GM11168 (cell line): ENCODE data around the gene INHBA.

ENCODE experiments used
- in situ Hi-C: fragments of 300-500 bp; cut with MboI; formaldehyde crosslinking; loops from one replicate; pipeline ENCODE4 v1.12.0; 2022; ENCODE audit warnings: low sequenced_read_pairs; ENCODE audit not compliant: unreplicated experiment

The INHBA gene

DNA sequence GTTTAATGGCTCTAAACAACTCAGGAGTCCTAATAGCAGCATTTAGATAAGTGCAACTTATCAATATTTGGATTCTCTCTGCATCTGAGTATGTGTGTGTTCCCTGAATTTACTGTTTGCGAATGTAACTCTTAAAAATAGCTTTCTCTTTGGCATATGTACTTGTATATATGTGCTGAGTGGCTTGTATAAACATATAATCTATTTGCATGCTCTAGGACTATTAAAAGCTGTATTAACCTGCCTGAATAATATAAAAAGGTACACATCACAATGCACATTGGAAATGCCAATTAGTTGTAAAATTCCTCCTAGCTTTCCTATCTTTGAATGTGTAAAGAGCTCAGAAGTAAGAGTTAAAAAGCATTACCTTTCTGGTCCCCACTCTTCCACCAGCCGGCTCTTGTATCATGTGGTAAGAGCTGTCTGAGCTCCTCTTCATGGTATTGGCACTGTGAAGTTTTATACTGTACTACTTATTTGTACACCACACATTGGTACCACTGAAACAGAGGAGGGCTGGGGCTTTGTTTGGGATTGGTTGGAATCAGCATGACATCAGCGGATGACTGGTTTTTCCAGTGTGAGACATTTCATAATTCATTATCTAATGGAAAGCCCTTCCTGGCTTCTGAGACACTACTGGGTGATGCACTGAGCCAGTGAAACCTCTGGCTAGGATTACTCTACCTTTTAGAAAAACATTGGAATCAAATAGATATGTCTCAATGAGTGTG, at the start of gene INHBA:
Gene INHBA, minus strand, starts transcription at position 456 of the 737 bp plus-strand sequence. CDS start 2,716 bp downstream, outside the sequence.
- in situ Hi-C loops, result no loop called here

DNA sequence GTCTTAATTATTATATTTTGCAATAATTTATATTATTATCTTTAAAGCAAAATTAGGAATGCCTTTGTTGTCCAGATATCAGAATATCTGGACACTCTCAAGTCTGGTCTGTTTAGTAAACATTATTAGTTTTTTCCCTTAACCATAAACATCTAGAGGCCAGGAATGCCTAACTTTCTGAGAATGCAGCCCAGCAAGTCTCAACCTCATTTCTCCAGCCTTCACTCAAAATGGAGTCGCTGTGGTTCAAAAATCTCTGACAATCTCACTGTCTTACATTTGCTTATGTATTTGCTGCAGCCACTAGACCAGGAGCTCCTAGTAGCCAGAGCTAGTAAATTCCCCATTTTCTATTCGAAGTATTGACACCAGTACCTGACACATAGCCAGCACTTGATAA, 49.7 kb upstream of the INHBA start:
- in situ Hi-C loops, result no loop called here

DNA sequence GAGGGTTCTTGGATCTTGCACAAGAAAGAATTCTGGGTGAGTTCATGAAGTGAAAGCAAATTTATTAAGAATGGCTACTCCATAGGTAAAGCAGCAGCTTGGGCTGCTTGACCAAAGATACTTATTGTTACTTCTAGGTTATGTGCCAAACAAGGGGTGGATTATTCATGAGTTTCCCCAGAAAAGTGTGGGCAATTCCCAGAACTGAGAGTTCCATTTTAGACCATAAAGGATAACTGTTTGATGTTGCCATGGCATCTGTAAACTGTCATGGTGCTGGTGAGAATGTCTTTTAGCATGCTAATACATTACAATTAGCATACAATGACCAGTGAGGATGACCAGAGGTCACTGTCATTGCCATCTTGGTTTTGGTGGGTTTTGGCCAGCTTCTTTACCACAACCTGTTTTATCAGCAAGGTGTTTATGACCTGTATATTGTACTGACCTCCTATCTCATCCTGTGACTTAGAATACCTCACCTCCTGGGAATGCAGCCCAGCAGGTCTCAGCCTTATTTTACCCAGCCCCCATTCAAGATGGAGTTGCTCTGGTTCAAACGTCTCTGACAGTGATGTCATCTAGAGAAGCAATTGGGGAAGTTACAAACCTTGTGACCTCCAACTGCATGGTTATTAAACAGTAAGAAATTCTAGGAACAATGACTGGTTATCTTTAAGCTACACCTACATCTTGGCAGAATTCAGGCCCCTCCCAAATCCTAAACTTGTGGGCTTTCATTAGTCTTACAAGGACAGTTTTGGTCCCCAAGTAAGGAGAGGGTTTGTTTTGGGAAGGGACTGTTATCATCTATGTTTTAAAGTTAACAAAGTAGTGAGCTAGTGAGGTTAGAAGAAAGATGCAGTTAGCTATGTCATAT, 48.0 kb upstream of the INHBA start:
- in situ Hi-C loops, result no loop called here

DNA sequence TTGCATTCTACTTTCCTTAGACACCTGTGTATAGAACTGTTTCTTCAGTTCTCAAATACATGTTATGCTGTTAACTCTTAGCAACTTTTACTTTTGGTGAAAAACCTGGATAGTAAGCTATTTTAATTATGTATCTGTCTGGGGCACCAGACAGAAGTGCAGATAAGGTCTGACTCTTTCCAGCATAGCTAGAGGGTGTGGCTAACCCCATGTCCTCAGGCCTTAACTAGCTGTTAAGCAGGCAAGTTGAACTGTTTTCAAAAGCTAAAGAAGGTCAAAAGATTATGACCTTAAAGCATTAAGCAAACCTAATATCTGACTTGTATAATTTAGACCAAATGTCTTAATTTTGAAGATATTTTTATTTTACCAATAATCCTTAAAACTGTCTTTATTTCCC, 45.1 kb upstream of the INHBA start:
- in situ Hi-C loops, result no loop called here

DNA sequence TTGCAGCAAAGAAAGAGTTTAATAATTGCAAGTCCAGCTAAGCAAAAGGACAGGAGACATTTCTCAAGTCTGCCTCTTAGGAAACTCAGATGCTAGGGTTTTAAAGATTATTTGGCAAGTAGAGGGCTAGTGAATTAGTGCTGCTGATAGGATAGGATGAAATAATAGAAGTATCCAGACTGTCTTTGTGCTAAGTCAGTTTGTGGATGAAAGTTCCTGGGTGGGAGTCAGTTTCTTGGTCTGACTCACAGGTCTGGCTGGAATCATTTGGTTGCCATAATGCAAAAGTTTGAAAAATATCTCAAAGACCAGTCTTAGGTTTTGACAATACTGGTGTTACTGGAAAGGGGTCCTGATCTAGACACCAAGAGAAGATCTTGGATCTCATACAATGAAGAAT, 42.6 kb upstream of the INHBA start:
- in situ Hi-C loops, result no loop called here

DNA sequence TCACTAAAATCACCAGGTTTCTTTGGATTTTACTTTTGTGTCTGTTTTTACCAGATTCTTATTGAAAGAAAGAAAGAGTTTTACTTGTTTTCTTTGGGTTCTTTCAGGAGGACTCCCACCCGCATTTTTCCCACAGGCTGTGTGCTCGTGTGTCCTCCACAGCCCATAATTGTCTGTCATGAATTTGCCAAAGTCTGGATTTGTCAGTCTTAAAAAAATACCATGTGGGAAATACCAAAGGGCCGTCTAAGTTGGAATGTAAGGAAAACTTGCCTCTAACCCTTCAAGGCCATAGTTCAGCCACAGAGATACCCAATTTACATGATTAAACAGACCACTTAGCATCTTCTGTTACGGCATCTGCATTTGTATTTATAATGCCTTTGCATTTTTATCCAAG, 41.3 kb upstream of the INHBA start:
- in situ Hi-C loops, result no loop called here

DNA sequence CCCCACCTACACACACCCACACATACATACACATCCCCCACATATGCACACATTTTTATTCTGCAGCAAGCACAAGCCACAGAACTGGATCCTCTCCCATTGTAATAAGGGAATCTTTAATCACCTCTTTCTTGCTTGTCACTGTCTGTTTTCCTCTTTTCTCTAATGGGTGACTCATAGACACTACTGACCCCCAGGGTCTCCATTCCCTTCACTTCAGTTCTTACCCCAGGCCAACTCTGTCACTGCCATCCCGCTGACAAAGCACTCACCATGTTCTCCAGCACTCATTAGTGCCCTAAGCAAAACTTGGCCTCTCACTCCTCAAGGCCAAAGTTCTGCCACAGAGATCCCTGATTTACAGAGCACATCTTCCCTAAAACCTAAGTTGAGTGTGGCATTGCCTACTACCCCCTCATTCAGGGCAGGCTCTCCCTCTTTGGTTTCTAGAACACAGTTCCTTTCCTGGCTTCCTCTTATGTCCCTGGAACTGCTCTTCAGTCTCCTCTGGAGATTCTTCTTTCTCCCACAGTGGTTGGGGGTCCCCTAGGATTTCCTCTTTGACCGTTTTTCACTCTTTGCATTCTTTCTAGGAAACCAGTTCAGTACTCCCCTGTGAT, 39.6 kb upstream of the INHBA start:
- in situ Hi-C loops, result no loop called here

DNA sequence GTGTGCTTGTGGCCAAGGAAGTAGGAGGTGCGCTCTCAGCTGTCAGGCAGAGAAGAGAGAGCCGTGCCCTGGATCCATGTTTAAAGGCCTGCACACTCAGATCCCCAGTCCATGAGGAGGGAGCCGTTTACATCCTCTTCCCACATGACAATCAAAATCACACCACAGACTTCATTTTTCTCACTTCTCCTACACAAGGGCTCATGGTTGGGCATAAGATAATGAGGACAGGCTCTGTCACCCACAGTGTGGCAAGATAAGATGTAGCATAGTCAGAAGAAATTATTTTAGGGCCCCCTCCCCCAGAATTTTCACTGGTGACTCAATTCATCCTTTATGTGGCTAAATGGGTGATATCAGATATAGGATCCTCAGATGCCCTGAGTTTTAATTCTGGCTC, 35.9 kb upstream of the INHBA start:
- in situ Hi-C loops, result no loop called here

DNA sequence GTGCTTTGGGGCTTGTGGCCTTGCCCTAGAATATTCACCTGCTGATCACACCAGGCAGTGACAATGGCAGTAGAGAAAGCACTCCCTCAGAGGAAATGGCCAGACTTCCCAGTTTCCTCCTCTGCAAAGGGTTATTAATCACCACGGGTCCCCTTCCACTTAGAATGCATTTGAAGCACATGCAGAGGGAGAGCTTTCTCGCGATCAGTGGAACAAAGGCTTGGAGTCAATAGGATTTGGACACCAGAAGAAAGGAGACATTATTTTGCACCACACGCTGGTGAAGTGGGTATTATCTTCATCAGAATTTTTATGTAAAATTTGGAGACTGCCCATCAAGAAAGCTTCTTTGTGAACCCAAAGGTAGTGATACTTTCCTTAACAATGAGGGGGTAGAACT, 35.4 kb upstream of the INHBA start:
- in situ Hi-C loops, result no loop called here

DNA sequence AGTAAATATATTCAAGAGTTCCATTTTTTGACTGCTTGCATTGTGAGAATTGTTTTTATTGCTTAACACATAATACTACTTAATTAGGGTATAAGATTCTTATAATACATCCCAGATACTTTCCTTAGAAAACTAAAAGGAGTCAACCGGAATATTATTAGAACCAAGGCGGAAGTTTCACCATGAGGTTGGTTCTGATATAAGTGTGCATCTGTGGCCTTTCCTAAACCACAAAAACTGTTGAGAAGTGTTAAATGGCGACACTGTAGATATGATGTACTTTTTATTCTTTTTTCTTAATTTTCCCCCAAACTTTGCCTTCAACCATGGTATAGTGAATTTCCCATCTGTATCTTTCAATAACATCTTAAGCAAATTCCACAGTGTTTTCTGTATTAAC, 32.3 kb upstream of the INHBA start:
- in situ Hi-C loops, result no loop called here

DNA sequence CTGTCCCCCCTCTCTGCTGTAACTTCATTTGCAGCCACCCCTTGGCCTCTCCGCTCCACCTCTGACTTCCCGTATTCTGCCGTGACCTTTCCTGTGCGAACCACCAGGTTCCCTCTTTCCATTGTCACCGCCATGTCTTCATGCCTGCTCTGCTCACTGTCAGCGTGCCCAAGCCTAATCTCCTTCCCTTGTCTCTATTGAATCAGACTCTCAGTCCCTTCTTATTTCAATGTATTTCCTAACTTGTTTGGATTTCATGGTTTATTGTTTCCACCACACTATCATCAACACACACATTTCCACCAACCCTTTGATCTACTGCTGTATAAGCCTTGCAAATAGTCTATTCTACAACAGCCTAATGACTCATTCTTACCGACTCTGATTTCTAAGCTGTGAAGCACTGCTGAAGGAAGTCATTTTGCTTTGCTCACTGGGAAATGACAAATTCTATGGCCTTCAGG, 30.0 kb upstream of the INHBA start:
- in situ Hi-C loops, result no loop called here

DNA sequence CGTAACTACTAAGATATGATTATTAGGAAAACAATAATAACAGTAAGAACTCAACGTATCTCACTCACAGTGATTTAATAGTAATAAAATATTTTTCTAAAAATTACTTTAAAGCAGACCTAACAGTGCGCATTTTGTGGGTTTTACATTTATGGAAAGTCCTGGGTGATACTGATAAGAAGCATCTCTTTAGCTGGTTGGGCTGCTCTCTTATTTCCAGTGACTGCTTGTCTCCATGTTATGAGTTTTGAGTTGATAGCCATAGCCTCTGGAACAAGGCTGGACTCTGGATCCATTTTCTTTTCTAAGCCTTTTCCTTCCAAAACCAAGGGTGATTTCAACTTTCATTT, 29.5 kb upstream of the INHBA start:
- in situ Hi-C loops, result no loop called here

DNA sequence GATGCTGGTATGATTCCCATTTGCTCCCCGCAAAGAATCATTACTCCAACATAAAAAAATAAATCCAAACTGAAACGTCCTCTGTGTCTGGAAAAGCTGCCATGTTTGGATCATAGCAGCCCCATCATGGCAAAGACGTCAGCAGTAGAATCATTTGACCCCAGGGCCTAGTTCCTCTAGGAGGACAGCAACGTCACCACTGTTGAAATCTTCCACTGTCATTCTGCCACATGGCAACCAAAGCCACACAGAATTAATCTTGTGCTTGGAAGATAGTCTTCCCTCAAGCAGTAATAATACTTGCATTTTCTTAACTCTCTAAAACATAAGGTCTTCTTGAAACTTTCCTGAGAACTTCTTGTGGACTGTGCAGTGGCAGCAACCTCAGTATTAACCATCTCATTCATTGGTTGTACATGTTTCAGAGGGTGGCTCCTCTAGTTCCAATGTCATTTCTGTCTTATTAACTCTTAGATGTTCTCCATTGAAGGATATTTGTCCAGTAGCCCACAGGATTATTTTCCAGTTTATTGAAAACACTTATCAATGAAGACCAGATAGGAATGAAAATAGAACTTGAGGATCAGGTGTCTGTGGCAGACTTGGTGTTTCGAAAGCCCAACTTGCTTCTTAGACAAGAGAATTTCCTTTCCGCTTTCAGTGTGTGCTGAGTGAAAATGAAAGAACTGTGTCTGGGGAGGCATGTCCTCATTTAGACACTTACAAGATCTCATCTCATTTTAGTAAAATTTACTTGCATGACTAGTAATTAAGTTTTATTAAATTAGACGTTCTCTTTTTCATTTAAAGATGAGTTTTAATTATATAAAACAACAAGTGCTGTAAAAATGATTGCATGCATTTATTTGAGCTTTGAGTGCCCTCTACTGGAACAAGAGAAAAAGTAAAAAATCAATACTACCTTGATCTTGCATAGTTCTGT, 28.9 kb upstream of the INHBA start:
- in situ Hi-C loops, result no loop called here

DNA sequence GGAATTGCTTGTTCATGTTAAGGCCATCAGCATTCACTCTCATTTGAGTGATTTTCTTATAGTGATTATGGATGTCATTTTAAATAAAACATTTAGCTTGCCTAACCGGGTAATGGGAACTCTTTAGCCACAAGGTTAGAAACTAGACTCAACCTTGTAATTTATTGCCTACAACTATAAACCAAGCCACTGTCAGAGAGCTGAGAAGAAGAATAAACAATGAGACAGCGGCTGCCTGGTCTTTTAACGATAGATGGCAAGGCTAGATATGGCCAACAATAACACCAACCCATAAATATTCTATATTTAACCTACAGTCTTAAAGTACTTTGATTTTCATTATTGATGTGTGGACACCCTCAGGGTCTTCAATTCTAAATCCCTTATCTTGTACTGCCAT, 27.8 kb upstream of the INHBA start:
- in situ Hi-C loops, result no loop called here

DNA sequence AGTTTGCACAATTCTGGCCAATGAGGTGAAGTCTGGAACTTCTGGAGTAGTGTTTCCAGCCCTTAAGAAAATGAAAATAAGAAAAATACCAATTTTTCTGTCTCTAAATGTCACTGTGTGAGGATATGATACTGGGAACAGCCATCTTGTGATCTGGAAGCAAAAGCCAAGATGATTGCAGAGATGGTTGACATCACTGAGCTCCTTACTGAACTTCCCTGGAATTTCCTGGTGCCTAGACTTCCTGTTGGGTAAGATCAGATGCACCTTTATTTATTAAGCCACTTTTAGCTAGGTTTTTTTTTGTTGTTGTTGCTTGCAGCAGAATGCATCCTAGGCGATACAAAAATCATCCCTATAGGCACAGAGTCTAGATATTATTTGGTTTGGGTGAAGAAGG, 27.3 kb upstream of the INHBA start:
- in situ Hi-C loops, result no loop called here

DNA sequence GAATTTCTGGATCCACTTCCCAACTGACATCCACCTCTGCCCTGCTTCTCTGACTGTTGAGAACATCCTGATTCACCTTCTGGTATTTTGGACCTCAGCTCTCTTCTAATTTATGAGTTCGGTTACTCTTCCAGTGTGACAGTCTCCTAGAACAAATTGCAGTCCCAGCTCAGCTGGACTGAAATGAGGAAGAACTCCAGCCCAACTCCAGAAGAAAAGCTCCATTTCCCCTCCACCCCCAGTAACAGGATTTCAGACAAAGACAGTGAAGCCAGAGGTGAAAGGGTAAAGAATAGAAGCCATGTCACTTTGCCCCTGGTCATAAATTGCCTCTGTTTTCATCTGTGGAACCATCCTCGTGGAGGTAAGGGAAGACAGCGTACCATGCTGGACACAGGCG, 26.2 kb upstream of the INHBA start:
- in situ Hi-C loops, result no loop called here

DNA sequence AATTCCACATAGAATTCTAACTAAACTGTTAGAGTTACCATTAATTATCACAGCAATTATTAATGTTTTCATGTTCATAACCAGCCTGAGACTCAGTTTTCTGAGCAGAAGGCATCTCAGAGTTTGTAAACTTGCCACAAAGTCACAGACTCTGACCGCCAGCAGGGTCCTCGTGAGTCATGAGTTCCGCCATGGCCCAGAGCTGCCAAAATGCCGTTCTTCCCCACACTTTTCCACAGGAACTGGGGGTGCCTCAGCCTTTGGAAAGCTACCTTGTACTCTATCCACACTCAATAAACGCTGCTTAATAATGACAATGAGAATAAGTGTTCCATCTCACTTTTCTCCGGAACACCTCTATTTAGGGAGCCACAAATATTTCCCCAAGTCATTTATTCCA, 22.1 kb upstream of the INHBA start:
- in situ Hi-C loops, result no loop called here

DNA sequence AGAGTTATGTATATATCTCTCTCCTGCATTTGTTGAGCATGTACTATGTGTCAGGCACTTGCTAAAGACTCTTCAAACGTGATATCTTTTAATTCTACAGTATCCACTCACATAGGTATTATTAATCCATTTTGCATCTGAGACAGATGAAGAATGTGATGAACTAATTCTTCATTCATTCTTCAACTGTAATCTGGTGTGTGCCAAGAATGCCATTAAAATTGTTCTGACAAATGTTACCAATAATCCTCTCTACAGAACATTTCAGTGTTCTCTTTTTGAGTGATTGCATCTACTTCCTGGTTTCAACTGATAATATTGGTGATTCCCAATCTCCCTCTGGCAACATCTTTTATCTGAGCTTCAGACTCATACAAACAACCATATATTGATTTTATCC, 18.0 kb upstream of the INHBA start:
- in situ Hi-C loops, result no loop called here

DNA sequence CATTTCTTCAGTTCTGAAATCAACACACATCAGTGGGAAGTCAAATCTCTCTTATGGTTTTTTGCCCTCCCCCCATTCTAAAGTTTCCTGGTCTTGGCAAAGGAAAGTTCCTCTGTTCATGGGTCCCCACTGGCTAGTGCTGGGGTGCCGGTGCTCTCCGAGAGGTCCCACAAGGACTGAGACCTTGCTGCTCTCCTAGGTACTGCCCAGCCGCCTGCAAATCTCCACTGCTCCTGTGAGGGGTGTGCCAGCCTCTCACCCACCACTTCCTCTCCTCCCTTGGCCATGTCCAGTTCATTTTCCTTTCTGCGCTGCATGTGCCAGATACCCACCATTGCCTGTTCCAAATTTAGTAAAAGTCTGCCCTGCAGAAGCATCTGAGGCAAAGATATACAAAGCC, 17.2 kb upstream of the INHBA start:
- in situ Hi-C loops, result no loop called here

DNA sequence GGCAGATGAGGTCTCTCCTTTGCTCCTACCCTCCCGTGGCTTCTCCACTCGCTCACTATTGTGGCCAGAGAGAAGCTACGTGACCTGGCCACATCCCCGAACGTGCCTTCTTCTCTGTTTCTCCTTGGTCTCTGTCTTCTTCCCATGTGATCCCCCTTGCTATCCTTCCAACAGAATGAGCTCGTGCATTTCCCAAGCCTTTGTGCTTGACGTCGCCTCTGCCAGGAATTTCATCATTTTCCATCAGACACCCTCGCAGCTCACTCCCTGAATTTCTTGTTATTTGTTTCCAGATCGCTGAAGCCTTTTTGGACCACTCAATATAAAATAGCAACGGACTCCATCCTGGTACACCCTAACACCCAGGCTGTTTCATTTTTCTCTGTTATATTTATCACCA, 13.8 kb upstream of the INHBA start:
- in situ Hi-C loops, result no loop called here
